Fibroblast of skin of back (primary cell): ENCODE data around the gene PMP22.

Experiments used
- DNase-seq: peaks from one replicate; pipeline ENCODE4 v3.0.0-alpha.2; 2013

PMP22 gene

DNA sequence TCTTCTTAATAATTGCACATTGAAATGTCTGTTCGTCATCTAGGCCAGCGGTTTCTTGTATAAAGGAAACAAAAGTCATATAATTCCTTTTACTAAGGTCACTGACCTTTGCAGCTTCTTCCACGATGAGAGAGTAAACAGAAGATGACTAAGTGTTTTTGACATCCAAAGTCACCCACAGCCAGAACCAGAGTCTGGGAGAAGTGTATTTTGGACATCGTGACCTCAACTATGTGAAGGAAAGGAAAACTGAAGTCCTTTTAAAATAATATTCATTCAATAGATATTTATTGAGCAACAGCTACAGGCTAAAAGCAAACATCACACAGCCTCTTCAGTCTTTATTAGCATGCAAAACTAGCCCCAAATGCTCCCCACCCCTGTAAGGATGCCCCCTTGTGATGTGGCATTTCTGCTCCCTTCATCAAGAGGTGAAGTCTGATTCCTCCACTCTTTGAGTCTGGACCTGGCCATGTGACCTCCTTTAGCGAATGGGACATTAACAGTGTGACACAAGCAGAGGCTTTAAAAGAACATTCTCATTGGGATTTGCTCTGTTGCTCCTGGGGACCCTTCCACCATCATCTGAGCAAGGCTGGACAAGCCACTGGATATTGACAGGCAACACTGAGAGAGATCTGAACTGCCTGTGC is 8.1 kb upstream of the PMP22 start:
- DNase-seq: peak; percentile 98

DNA sequence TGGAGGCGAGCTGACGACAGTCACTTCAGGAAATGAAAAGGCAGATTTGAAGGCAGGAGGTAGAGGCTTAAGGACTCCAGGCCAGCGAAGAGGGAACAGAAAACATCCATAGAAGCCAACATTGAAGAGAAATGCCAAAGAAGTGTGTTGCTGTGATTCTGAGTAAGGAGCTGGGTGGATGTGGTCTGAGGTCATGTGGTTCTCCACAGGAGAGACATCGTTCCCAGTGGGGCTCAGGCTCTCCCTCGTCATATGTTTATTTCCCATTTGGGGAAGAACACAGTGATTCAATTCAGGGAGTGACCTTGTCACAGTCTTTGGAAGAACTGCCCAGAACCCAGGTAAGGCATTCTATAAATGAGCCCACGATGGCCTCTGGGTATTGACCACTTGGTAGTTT is 6.6 kb upstream of the PMP22 start:
- DNase-seq: no peak

DNA sequence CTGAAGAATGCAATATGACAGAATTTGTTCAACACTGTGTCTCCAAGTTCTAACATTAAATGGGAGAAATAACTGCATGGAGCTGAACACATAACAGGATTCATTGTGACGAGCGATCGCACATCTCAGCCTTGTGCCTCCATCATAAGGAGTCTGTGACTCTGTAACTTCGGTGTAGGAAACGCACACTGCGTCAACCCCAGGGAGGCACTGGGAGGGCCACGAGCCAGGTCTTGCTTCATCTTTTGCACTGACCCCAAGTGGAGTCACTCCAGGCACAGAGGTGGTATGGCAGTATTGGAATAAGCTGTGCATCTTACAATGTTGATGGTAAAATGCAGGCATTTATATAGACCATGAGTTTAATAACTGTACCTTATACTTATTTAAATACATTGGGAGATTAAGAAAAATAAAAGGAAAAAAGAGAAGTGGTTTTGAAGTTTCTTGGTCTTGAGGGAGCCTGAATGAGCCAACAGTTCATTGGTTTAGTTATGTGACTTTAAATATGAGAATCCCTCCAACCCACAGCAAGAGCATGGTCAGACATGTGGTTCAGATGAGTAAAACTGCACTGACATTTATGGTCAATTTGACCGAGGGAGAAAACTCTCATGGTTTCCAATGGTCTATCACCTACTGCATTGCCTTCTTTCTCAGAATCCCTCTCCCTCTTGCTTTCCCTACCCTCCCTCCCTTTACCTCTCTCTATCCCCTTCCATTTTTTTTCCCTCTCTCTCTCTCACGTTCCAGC is 5.7 kb upstream of the PMP22 start:
- DNase-seq: no peak

DNA sequence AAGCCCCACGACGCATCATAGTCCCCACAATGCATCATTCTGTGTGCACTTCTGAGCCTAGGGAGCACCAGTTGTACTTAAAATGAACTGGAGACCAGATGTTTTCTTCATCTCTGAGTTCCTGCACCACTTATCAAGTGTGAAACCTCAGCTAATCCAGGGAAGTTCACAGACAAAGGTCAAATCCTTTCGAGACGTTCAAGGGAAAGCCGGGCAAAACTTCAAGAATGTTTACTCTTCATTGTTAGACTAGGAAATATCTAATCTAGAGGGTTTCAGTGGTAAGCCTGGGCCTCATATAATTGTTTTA is 4.6 kb upstream of the PMP22 start:
- no peak for DNase-seq

DNA sequence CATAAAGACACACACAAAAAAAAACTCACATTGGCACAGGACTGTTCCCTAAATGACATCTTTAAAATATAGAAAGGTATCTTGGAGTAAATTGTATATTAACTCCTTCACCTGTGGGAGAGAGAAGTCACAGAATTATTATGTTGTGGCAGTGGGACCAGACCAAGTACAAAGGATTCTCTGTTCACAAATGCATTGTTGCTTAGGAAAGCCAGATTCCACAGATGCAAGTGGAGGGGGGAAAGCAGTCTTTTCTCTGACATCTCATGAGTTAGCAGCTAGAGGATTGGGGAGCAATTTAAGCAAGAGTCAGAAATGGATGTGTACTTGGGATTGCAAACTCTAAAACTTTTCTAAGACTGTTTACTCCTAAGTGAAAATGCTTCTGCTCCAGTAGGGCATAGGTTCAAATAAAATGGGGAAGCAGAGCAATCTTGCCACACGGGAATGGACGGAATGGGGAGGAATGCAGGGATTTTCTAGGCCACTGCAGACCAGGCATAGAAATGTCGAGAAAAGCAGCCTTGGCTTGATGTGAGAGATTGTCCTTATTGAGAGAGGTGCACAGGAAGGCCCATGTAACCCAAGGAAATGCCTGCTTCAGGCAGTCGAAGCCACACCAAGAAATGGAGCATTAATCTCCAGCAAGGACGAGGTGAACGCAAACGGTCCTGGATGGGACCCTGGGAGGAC is 4.1 kb upstream of the PMP22 start:
- DNase-seq: no peak

DNA sequence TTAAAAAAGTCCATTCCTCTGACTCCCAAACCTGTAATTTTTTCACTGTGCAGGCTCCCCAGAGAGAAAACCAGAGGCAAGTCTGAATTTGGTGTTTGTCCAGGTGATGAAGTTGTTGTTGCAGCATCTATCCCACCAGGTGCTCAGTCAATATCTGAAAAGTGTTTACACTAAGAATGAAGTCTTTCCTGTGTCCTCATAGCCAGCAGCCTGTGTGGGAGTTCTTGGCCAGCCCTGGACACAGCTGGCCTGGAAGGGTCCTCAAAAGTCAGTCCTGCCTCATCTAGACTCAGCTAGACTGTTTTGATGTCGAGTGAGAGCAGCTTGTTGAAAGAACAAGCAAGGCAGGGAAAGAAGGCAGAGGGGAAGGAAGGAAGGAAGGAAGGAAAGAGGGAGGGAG is 3.3 kb upstream of the PMP22 start:
- no peak for DNase-seq

DNA sequence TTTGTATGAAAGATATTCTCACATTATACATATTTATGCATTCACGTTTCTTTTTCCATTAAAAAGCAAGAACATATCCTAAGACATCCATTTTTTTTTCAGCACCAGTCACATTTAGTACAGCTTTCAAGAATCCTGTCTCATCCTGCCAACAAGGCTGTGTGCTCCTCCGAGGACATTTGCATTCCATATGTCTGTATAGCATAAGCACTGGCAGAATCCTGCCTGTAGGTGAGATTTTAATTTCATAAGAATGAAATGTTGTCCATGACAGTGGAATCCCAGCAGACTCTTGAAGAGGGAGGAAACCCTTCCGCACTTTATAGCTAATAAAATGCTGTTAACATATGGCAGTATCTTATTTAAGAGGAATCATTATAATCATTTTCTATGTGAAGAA is 2.9 kb upstream of the PMP22 start:
- peak; percentile 66 for DNase-seq

DNA sequence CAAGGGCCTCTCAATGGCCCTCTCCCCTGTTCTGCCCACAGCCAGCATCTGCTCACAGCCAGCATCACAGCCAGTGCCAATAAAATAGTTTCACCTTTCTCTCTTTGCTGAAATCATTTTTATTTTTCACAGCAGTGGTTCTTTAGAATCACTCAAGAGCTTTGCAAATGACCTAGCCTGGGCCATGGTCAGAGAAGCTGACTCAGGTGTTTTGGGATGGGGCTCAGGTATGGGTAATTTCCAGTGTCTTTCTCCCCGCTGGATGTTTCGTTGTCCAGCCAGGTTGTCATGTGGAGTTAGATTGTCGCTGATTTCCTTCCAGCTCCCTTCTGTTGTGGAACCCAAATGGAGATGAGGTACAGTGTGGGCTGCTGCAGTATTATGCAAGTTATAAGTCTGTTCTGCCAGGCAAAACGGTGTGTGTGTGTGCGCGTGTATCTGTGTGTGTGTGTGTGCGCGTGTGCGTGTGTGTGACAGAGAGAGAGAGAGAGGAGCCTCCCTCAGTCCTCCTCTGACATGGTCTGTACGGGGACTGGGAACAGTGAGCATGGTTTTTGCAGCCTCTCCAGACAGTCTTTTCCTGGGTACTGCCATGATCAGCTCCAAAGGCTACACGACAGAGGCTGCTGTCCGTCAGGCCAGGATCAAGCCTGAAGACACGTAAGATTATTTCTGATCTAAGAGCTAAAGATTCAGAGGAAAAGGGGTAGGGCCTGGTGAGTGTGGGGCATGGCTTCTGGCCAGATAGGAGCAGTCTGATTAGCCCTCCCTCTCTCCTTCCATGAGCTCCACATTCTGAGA is 1.4 kb upstream of the PMP22 start:
- DNase-seq: no peak

DNA sequence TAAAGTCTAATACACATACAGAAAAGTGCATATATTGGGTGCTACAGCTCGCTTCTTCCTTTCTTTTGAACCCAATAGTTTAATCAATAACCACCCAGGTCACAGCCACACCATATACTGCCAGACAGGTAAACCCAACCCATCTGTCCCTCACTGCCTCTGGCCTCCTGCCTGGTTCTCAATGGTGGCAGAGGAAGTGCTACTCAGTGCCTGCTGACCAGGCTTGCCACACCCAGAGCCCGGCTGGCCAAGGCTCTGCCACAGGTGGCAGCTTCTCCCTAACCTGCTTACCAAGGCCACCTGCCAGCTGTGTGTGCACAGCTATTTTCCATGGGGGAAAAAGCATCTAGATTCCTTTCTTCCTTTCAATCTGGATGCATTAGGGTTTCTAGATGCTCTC is 584 bp downstream of the PMP22 start:
- DNase-seq: no peak

DNA sequence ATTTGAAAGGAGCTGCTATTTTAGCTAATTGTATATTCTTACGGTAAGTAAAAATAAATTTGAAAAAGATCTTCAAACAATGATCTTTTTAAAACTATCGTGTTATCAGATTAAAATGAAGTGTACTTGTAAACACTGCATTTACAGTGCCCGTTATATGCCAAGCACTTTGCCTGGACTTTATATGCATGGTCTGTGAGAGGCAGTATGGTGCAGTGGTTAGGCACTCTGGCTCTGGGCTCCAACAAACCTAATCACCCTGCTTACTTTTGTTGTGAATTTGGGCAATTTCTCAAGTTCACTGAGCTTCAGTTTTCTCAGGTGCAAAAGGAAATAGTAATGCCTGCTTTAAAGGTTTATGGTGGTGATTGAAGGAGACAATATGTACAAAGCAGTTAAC is 1.4 kb downstream of the PMP22 start:
- DNase-seq: no peak

DNA sequence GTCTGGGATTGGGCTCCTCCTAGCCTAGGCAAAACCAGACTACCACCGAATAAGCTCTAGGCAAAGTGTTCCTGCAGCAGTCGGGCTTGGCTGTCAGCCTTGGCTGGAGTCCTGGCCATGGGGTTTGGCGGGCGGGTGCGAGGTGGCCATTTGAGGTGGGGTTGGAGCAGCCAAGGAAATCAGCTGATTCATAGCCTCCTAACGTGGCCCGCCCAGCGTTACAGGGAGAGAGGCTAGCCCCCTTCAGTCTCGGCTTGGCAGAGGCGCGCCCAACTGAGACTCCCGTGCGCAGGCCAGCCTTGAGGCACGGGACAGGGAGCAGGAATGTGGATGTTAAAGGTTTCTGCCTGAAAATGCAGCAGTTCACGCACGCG is 1.9 kb downstream of the PMP22 start:
- DNase-seq: peak; percentile 86

DNA sequence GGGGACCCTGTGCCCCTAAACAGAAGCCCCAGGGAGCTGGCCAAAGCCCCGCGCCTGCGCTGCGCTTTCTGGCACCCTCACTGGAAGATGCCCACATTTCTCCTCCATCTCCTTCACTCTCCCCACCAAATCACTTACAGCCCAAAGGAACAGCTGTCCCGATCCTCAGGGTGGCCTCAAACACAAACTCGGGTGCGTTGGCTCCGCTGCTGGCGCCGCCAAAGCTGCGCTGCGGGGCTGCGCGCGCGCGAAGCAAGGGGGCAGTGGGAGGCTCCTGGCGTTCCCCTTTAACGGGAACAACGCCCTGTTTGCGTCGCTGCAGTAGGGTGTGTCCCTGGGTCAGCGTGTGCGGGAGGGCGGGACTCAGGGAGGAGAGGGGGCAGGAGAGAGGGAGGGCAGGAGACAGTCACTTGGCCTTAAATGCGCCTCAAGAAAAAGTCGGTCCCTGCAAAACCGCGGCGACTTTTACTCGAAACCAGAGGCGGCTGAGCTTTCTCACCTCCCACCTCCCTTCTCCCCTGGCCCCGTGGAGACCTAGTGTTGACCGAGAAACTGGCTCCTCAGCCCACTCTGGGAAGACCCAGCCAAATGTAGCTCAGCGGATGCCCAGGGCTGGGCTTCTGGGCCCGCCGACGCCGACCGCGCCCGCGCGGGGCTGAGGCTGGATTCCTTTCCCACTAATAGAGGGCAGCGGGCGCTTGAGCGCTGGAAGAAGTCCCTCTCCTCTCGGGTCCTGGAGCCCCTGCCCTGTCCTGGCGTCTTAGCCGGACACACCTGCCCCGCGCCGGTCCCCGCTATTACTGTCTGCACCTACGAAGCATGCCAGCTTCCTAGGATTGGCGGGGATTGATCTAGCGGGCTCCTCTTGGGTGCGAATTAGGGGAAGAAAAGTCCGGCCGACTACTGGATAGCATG is 2.6 kb downstream of the PMP22 start:
- DNase-seq: peak; percentile 93

DNA sequence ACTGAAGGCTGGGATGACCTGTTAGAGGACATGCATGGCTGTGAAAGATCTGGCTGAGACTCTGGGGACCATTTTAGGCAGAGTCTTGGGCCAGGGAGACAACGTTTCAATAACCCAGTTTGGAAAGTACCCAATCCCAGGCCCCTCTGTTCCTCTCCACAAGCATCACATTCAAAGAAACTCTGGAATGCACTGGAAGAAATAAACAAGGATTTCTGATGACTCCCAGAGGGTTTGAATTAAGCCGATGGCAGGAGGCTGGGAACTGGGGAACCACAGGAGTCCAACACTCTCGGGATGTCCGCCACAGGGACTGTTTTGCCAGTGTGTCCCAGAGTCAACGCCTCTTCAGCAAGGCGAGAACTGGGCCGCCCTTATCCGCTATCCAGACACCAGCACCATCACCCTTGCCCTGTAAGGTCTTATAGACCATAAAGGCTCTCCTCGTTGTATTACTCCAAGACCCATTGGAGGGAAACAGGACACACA is 3.3 kb downstream of the PMP22 start:
- DNase-seq: peak; percentile 51

DNA sequence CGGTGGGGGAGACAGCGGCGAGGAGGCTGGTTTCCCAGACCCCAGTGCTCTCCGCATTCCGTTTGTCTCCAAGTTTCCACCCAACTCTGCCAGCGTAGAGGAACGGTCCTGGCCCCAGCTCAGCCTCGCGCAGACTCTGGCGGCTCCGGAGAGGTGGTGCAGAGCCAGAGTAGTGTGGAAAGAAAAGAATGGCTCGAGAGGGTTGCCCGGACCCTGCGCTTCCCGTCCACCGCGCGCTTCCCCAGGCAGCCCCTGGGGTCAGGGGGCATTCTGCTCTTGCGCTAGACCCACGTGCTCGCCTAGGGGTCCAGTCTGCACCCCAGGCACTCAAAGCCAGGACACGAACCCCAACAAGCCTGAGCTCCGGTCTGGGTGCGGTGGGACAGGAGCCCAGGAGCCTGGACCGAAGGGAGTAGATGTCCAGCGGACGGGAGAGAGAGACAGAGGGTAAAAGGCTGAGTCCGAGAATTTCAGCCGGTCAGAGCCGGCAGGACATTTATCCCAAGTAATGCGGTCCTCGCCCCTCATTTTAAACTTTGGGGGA is 3.8 kb downstream of the PMP22 start:
- peak; percentile 70 for DNase-seq

DNA sequence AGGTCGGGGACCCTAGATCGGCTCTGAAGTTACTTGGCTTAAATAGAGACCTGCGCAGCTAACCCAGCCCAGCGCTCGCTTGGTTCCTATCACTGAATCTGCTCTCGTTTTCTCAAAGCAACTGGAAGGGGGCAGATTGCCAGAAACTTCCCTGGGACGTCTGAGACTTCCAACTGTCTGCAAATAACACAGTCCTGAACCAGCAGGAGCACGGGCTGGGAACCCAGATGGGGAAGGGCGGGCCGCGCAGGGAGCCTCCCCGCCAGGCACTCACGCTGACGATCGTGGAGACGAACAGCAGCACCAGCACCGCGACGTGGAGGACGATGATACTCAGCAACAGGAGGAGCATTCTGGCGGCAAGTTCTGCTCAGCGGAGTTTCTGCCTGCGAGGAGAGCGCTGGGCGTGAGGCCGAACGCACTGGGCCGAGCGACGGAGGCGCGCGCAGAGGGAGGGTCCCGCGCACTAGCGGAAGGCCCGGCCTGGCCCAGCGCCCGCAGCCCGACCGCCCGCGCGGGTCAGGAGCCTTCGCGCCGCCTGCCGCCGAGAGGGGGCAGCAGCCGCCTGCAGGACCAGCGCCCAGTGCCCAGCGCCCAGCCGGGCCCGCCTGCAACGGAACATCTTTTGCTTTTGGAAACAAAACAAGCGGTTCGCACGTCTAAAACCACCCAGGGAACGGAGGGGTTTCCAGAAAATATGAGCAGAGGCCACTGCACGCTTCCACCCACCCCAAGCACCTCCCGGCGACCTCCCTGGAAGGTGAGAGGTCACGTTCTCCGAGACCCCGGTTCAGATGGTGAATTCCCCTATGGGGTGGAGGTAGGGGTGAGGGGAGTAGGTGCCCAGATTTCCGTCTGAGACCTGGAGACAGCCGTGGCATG is 4.5 kb downstream of the PMP22 start:
- peak; percentile 89 for DNase-seq

DNA sequence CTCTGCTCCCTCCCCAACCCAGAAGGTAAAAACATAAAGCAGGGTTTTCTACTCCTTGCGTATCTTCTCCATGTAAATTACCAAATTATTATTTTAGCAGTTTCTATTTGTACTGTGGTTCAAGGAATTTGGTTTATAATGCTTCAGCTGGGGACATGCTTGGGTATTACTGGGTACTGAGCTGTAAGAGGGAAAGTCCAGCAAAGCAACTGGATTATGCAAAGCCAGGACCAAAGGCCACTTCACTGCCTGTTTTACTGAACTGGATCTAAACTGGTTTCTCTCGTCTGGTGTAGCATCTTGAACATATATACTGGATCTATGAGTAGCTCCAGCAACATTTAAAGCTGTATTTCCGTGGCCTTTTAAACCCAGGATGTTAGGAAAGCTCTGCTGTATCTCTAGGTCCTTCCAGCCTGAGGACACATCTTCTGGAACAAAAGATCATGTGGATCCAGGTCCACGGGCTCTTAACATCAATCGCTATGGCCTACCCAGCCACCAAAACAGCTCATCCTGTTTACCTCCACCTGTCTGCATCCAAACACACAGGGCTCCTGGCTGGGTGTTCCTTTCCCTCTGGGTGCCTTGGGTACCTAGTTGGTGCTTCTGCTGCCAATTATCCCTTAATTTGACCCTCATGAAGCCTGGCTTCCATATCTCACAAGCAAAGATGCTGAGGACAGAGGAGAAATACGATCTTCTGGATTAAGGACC is 7.2 kb downstream of the PMP22 start:
- no peak for DNase-seq

DNA sequence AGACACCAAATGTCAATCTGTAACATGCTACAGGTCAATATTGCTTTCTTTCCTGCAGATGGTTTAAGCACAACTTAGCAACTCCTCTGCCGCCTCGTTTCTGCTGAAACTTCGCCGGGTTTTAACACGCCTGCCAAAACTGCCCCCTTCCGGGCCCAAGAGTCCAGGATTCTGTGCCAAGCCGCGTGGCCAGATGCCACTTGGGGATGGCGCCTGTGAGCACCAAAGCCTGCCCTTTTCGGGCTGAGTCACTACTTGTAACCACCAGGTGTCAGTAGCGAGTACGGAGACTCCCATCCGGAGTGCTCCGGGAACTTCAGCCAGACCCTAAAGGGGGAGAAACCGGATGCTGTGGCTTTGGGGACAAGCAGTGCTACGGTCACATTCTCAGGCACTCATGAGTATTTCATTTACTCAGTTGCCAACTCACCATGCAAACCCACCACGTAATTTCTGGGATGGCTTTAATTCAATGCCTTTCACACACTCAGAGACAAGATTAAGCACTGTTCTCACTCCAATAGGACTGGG is 7.8 kb downstream of the PMP22 start:
- peak; percentile 94 for DNase-seq

DNA sequence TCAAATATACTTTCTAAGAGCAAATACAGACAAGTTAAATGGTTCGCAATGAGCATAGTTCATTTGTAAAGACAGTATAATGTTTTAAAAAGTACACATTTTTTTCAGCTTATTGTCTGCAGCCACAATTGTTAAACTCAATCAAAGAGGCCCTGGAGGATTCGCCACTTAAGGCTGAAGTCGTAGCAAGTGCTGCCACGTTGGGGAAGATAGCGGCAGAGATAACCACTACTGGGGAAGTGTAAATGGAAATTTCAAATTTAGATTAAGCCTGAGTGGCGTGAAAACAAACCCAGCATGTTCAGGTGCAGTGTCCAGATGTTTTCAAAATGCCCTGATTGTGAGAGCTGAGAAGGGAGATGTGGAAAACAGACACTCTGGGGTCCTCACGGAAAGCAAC is 8.4 kb downstream of the PMP22 start:
- DNase-seq: no peak

DNA sequence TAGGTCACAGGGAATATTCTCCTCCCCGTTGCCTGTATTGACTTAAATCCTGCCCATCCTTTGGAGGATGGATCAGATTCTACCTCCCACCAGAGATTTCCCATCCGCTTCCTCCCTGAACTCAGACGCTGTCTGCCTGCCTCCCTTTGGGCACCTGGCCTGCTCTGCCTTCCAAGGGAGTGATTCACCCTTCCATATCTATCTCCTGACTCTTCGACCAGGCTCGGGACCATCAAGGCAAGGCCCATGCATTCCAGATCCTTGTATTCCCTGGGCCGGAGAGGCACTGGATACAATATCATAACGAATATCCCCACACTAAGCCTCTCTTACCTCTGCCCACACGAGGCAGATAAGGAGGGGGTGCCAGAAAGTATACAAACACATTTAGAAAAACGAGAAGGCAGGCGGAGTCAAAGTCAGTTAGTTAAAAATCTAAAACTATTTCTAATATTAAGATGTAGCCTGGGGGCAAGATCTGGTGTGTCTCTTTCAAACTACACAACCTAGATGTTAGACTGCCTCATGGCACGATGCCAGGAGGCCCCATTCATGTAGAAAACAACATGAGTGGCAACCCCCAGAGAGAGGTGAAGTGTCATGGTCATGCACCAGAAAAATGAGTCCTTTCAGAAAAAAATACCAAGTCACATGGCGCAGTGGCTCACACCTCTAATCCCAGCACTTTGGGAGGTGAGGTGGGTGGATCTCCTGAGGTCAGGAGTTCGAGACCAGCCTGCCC is 9.2 kb downstream of the PMP22 start:
- DNase-seq: peak; percentile 25
